Mammary epithelial cell (primary cell): Measurements from ENCODE around the gene VAMP5.

Experiments
- CTCF ChIP-seq, 2 donors: IDR thresholded peaks in 1 of 2; conservative IDR thresholded peaks in 1 of 2; 2 replicates each; pipeline ENCODE4 v1.5.1; 2011 to 2012; ENCODE audit warnings: inconsistent platforms in 2 of 2, low read length in 2 of 2, mild to moderate bottlenecking in 2 of 2, control low read depth in 1 of 2, low read depth in 1 of 2; ENCODE audit not compliant: insufficient read depth in 1 of 2; ENCODE audit errors: extremely low read depth in 1 of 2
- EZH2 ChIP-seq: IDR thresholded peaks from 2 replicates; pipeline ENCODE4 v1.6.1; 2012; ENCODE audit warnings: low read length, inconsistent platforms, borderline replicate concordance

- no peak for TF ChIP-seq CTCF (conservative IDR thresholded peaks at IDR 0.05 in 1 of 2, IDR thresholded peaks at IDR 0.05 in 1 of 2; ENCODE audit: extremely low read depth in 1 of 2, insufficient read depth in 1 of 2, low read depth in 1 of 2, low read length in 2 of 2)
- no peak for TF ChIP-seq EZH2
Observed at GRCh38 chr2:85560812-85561279, 23.4 kb upstream of the VAMP5 start.
